Measurements from ENCODE around the gene COL4A3. TPM values are rescaled to one million over a fixed set of nuclear protein-coding genes. Genes with fewer than 3 reads are reported as not detected.

Gene COL4A3
- total and polyA plus RNA-seq, 2 donors (not counting 3 experiments of a cell fraction or from before 2014, with no cell fraction given), result not detected

DNA sequence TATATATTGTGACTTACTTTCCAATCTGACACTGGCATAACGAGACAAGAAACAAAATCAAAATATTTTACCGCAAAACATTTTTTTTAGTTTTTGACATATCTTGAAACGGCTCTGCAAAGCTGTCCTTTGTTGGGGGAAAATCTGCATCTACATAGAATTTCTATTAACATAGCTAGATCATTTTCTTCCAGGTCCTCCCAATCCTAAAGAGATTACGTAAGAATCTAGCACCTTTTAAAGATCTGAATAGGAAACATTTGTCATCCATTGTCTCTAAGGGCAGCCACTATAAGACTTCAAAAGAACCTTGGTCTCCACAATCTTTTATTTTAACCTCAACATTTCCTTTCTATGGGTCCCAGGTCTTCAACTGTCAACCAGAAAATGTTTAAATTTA, 159.4 kb downstream of the COL4A3 start:
- H3K9me1 ChIP-seq (replicated peaks; ENCODE audit: control insufficient read depth, extremely low read depth, insufficient read depth, low read length), result no peaks in the 10 kb centered on the region
- H3K79me2 ChIP-seq (ENCODE audit: control insufficient read depth, insufficient read depth, low read length), result peaks cover 33% of the 10 kb centered on the region
- no peaks in the 10 kb centered on the region for H3K9me3 ChIP-seq (replicated peaks; ENCODE audit: control insufficient read depth, insufficient read depth, low read length)
- H3K4me1 ChIP-seq (ENCODE audit: control insufficient read depth, extremely low read depth, insufficient read depth, low read length), result peaks cover 12% of the 10 kb centered on the region
- DNase-seq (ENCODE audit: low read depth, low spot score) (no peak), FAIRE-seq (no peak)
- H3K4me2 ChIP-seq (ENCODE audit: insufficient read depth, low read length), result no peak overlapping the region
- CTCF ChIA-PET, result interaction anchor here (3.0 kb wide), 1 partner anchor 85 kb away, joined by 7 read pairs; no protein-coding TSS in a partner anchor
- H3K27ac ChIP-seq (ENCODE audit: insufficient read depth, low read depth, low read length), result no peak overlapping the region
- H2AFZ ChIP-seq (ENCODE audit: low read depth, low read length), result no peak overlapping the region
- no peak overlapping the region for H3K4me3 ChIP-seq (replicated peaks in 1 of 3; ENCODE audit: insufficient read depth in 1 of 3, low read depth in 1 of 3, low read length in 3 of 3)
- H3K36me3 ChIP-seq (ENCODE audit: control insufficient read depth in 2 of 2, extremely low read depth in 1 of 2, insufficient read depth in 2 of 2, low read length in 2 of 2), result no peaks in the 10 kb centered on the region
- no peak overlapping the region for H3K9ac ChIP-seq (replicated peaks; ENCODE audit: extremely low read depth, insufficient read depth, low read length)
- dilution Hi-C loops (cut with MboI; ENCODE audit: extremely low pct_ligation_motif_present, low sequenced_read_pairs), result no loop called here
- no TSS peak for BruUV-seq (replicated peaks)
- no peaks in the 10 kb centered on the region for H4K20me1 ChIP-seq (replicated peaks; ENCODE audit: control insufficient read depth, extremely low read depth, insufficient read depth, low read length)
- no peak for TF ChIP-seq POLR2A (IDR thresholded peaks at IDR 0.05; ENCODE audit: low read depth, low read length)
- no peaks in the 10 kb centered on the region for H3K27me3 ChIP-seq (ENCODE audit: control insufficient read depth in 2 of 2, insufficient read depth in 2 of 2, low read length in 2 of 2)
- intact Hi-C loops (cut with micrococcal nuclease), result no loop called here
- POLR2A ChIA-PET, result no interaction called here

DNA sequence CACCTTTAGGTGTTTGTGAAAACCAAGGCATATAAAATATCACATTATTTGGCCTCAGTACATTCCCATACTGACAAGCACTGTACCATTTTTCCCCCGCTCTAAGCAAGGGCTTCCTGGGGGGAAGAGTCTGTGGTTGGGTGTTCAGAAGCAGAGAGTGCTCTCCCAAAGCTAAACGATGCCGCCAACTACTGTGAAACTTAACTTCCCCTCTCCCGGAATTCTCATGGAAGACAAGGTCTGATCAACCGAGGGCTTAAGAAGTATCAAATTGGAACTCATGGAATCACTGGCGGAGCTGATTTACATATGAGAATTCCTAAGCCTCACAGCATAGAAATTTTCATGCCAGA, 160.2 kb downstream of the COL4A3 start:
- no peaks in the 10 kb centered on the region for H4K20me1 ChIP-seq (replicated peaks; ENCODE audit: control insufficient read depth, extremely low read depth, insufficient read depth, low read length)
- dilution Hi-C loops (cut with MboI; ENCODE audit: extremely low pct_ligation_motif_present, low sequenced_read_pairs) (no loop called here), intact Hi-C loops (cut with micrococcal nuclease) (no loop called here)
- peak overlapping the region; percentile 82 to 94 (median 85) for H3K4me3 ChIP-seq (replicated peaks in 1 of 3; ENCODE audit: insufficient read depth in 1 of 3, low read depth in 1 of 3, low read length in 3 of 3)
- peak overlapping the region; percentile 91 for H3K4me2 ChIP-seq (ENCODE audit: insufficient read depth, low read length)
- H3K4me1 ChIP-seq (ENCODE audit: control insufficient read depth, extremely low read depth, insufficient read depth, low read length), result peaks cover 12% of the 10 kb centered on the region
- H3K79me2 ChIP-seq (ENCODE audit: control insufficient read depth, insufficient read depth, low read length), result peaks cover 33% of the 10 kb centered on the region
- BruUV-seq (replicated peaks), result TSS peak; percentile 91
- H3K9me1 ChIP-seq (replicated peaks; ENCODE audit: control insufficient read depth, extremely low read depth, insufficient read depth, low read length), result no peaks in the 10 kb centered on the region
- no peak for FAIRE-seq
- CTCF ChIA-PET, result interaction anchor here (0.6 to 3.0 kb wide), 2 partner anchors 86 to 242 kb away, joined by 3 to 7 read pairs; no protein-coding TSS in a partner anchor
- peak overlapping the region; percentile 86 for H2AFZ ChIP-seq (ENCODE audit: low read depth, low read length)
- H3K27ac ChIP-seq (ENCODE audit: insufficient read depth, low read depth, low read length), result peak overlapping the region; percentile 59
- H3K9me3 ChIP-seq (replicated peaks; ENCODE audit: control insufficient read depth, insufficient read depth, low read length), result no peaks in the 10 kb centered on the region
- H3K9ac ChIP-seq (replicated peaks; ENCODE audit: extremely low read depth, insufficient read depth, low read length), result peak overlapping the region; percentile 87
- POLR2A ChIA-PET, result no interaction called here
- DNase-seq (ENCODE audit: low read depth, low spot score), result no peak
- no peaks in the 10 kb centered on the region for H3K36me3 ChIP-seq (ENCODE audit: control insufficient read depth in 2 of 2, extremely low read depth in 1 of 2, insufficient read depth in 2 of 2, low read length in 2 of 2)
- H3K27me3 ChIP-seq (ENCODE audit: control insufficient read depth in 2 of 2, insufficient read depth in 2 of 2, low read length in 2 of 2), result no peaks in the 10 kb centered on the region
- TF ChIP-seq POLR2AphosphoS5 (IDR thresholded peaks at IDR 0.05; ENCODE audit: insufficient read depth, low read depth, low read length) (no peak), POLR2A (IDR thresholded peaks at IDR 0.05; ENCODE audit: low read depth, low read length) (no peak), JUN (IDR thresholded peaks at IDR 0.05; ENCODE audit: borderline replicate concordance, insufficient read depth, insufficient read length, low read depth) (no peak), FOS (IDR thresholded peaks at IDR 0.05; ENCODE audit: borderline replicate concordance, insufficient read depth, low read length) (no peak), MYC (IDR thresholded peaks at IDR 0.05; ENCODE audit: low read depth, low read length) (no peak), GATA2 (IDR thresholded peaks at IDR 0.05; ENCODE audit: insufficient read depth, insufficient read length, low read depth, low read length) (no peak), EZH2 (IDR thresholded peaks at IDR 0.05; ENCODE audit: borderline replicate concordance, low read depth, low read length, severe bottlenecking) (no peak)
- TF ChIP-seq, protein P1, sequence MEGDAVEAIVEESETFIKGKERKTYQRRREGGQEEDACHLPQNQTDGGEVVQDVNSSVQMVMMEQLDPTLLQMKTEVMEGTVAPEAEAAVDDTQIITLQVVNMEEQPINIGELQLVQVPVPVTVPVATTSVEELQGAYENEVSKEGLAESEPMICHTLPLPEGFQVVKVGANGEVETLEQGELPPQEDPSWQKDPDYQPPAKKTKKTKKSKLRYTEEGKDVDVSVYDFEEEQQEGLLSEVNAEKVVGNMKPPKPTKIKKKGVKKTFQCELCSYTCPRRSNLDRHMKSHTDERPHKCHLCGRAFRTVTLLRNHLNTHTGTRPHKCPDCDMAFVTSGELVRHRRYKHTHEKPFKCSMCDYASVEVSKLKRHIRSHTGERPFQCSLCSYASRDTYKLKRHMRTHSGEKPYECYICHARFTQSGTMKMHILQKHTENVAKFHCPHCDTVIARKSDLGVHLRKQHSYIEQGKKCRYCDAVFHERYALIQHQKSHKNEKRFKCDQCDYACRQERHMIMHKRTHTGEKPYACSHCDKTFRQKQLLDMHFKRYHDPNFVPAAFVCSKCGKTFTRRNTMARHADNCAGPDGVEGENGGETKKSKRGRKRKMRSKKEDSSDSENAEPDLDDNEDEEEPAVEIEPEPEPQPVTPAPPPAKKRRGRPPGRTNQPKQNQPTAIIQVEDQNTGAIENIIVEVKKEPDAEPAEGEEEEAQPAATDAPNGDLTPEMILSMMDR (IDR thresholded peaks at IDR 0.05; ENCODE audit: extremely low read depth in 1 of 2, insufficient read depth in 1 of 2, low read depth in 1 of 2, low read length in 2 of 2), result no peak
- TF ChIP-seq, protein P2, sequence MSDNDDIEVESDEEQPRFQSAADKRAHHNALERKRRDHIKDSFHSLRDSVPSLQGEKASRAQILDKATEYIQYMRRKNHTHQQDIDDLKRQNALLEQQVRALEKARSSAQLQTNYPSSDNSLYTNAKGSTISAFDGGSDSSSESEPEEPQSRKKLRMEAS (IDR thresholded peaks at IDR 0.05; ENCODE audit: insufficient read depth, insufficient read length), result no peak
